Osteocyte (in vitro differentiated cells): ENCODE measurements around the gene TTLL10. TPM values are rescaled to one million over a fixed set of nuclear protein-coding genes. Genes with fewer than 3 reads are reported as not detected.

ENCODE experiments used
- DNase-seq: peaks from one replicate; pipeline ENCODE4 v3.0.0; 2021; ENCODE audit warnings: mixed read lengths; ENCODE audit not compliant: unreplicated experiment; ENCODE audit errors: extremely low spot score
- H3K27ac Mint-ChIP-seq: one replicate; pipeline ENCODE4 v1.8.0; 2021; ENCODE audit warnings: mild to moderate bottlenecking, mixed read lengths; ENCODE audit not compliant: unreplicated experiment
- H3K27me3 Mint-ChIP-seq: one replicate; pipeline ENCODE4 v1.8.0; 2021; ENCODE audit warnings: mixed read lengths; ENCODE audit not compliant: unreplicated experiment
- H3K36me3 Mint-ChIP-seq: one replicate; pipeline ENCODE4 v1.8.0; 2021; ENCODE audit warnings: mixed read lengths; ENCODE audit not compliant: unreplicated experiment
- H3K4me1 Mint-ChIP-seq: one replicate; pipeline ENCODE4 v1.8.0; 2021; ENCODE audit warnings: mixed read lengths; ENCODE audit not compliant: unreplicated experiment
- H3K4me3 Mint-ChIP-seq: one replicate; pipeline ENCODE4 v1.8.0; 2021; ENCODE audit warnings: mild to moderate bottlenecking, moderate library complexity, mixed read lengths; ENCODE audit not compliant: unreplicated experiment
- H3K9me3 Mint-ChIP-seq: one replicate; pipeline ENCODE4 v1.8.0; 2021; ENCODE audit warnings: mixed read lengths; ENCODE audit not compliant: unreplicated experiment
- CTCF ChIP-seq: fragments of 200-600 bp; sonication (generic); IDR thresholded peaks from 2 replicates; pipeline ENCODE4 v1.5.0; 2021; ENCODE audit warnings: antibody characterized with exemption, mild to moderate bottlenecking, moderate library complexity
- total RNA-seq: library from RNA; stranded (reverse); gene quantifications from 2 replicates; pipeline ENCODE4 v1.2.1, GENCODE V29; 2021

Gene TTLL10
- total RNA-seq, 1 donor from 2014 or later, result not detected

DNA sequence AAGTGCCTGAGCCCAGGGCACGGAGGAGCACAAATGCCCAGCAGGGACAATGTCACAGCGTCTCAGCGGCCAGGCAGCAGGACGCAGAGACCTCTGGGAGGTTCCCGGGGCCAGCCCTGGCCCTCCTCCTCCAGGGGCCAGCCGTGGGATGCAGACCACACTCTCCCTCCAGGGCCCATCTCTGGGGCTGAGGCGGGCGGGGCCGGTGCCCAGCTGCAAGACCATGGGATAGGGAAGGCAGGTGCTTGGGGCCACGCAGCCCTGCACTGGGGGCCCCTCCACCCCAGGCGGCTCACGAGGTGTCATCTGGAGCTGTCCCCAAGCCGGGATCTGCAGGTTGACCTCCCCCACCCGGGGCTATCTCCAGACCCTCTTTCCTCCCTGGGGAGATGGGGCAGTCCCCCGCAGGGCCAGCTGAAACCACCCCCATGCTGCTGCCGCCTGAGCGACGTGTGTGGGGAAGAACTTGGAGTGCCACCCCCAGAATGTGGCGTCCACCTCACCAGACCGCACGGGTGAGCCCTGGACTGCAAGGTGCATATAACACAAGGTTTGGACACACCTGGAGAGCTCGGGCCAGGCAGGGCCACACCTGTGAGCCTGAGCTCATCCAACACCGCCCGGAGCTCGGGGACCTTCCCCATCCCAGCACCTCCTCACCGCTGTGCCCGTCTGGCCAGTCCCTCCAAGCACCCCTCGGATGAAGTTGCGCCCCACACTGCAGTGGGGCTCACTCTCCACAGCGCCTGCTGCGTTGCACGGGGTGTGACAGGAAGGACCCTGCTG, 4.1 kb upstream of the TTLL10 start:
- no peak for DNase-seq
- H3K4me1 Mint-ChIP-seq, result peaks cover 9% of the 10 kb centered on the region
- no peak overlapping the region for H3K27ac Mint-ChIP-seq

DNA sequence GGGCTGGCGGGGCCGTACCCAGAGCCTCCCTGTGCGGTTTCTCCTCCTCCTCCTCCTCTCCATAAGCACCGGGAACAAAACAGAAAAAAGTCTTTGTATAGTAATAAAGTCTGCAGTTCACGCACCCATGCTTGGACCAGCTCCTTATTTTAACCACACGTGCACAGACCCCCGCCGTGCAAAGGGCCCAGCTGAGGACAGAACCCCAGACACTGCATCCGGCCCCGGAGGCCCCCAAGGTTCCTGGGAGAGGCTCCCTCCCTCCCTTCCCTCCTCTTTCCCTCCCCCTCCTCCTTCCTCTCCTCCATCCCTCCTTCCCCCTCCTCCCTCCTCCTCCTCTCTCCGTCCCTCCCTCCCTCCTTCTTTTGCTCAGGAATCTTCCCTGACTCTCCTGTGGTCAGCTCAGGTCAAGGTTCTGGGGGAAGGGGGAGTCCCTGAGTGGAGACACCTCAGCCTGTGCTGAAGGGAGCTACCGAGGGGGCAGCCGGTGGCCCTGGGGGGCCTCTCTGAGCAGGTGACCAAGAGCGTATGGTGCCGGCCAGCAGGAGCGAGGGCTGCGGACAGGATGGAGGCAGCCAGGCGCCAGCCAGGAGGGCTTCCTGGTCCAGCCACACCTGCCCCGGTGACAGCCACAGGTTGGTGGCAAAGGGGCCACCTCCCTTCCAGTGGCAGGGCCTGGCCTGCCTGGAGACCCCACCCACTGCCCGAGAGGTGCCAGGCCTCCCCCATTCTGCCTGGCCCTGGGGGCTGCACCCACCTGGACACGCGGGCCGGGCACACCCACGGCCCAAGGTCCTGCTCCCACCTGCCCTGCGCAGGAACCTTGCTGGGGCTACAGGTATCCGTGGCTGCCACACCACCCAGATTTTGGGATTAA, 3.2 kb upstream of the TTLL10 start:
- no peaks in the 10 kb centered on the region for H3K36me3 Mint-ChIP-seq
- H3K4me1 Mint-ChIP-seq, result peaks cover 9% of the 10 kb centered on the region
- no peak overlapping the region for H3K27ac Mint-ChIP-seq
- peaks cover 4% of the 10 kb centered on the region for H3K27me3 Mint-ChIP-seq
- DNase-seq, result no peak
- TF ChIP-seq CTCF, result no peak
- no peak overlapping the region for H3K4me3 Mint-ChIP-seq
- H3K9me3 Mint-ChIP-seq, result no peaks in the 10 kb centered on the region

More for the DNA sequence above, 4.1 kb upstream of the TTLL10 start:
- TF ChIP-seq CTCF, result no peak
- no peaks in the 10 kb centered on the region for H3K9me3 Mint-ChIP-seq
- no peaks in the 10 kb centered on the region for H3K36me3 Mint-ChIP-seq
- H3K4me3 Mint-ChIP-seq, result no peak overlapping the region
- peaks cover 3% of the 10 kb centered on the region for H3K27me3 Mint-ChIP-seq

GRCh38 chr1:1171161-1171545, 2.5 kb upstream of the TTLL10 start:
- Mint-ChIP-seq H3K4me1 (peaks cover 6% of the 10 kb centered on the region), H3K27me3 (peaks cover 6% of the 10 kb centered on the region)
- no peak for DNase-seq

DNA sequence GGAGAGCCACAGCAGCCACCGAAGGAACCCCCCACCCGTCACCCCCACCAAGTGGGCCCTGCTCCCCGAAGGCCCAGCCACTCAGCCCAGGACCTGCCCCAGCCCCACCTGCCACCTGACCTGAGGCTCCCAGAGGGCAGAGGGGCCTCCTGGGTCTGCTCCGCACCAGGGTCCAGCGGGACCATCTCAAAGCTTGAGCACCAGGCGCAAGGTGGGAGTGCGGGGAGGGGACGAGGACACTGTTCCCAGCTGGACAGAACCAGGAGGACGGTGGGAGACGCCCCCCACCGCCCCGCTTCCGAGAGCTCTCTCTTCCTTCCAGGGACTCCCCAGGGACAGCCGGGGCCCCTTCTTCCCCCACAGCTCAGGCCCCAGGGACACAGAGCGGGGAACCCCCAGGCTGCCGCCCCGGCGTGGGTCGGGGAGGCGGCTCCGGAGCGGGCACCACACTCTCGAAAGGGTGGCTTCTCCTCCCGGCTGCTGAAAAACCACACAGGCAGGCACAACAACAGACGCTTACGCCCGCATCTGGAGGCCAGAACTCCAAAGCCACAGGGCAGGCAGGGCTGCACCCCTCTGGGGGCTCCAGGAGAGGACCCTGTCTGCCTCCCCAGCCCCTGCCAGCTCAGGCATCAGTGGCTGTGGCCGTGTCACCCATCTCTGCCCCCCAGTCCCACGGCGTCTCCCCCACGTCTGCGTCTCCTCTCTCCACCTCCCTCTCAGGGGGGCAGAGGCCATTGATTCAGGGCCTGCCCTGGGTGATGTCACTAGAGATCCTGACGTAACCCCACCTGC, 1.9 kb upstream of the TTLL10 start:
- TF ChIP-seq CTCF, result no peak
- H3K4me3 Mint-ChIP-seq, result no peak overlapping the region
- no peaks in the 10 kb centered on the region for H3K9me3 Mint-ChIP-seq
- H3K36me3 Mint-ChIP-seq, result no peaks in the 10 kb centered on the region
- DNase-seq, result no peak
- H3K27me3 Mint-ChIP-seq, result peaks cover 9% of the 10 kb centered on the region
- peaks cover 6% of the 10 kb centered on the region for H3K4me1 Mint-ChIP-seq
- no peak overlapping the region for H3K27ac Mint-ChIP-seq

More at GRCh38 chr1:1171161-1171545, 2.5 kb upstream of the TTLL10 start:
- Mint-ChIP-seq H3K9me3 (no peaks in the 10 kb centered on the region), H3K27ac (no peak overlapping the region), H3K4me3 (no peak overlapping the region), H3K36me3 (no peaks in the 10 kb centered on the region)
- no peak for TF ChIP-seq CTCF
